OCI-LY7 (cell line): ENCODE results near the gene PHF5A.

ENCODE experiments used
- CTCF ChIP-seq: fragments of 200-600 bp; sonication (generic); conservative IDR thresholded peaks from 2 replicates; pipeline ENCODE4 v1.5.1; 2014; ENCODE audit warnings: mild to moderate bottlenecking, antibody characterized with exemption, low read length, moderate library complexity, mixed read lengths
- EZH2phosphoT487 ChIP-seq: fragments of 200-600 bp; sonication (generic); IDR thresholded peaks from 2 replicates; pipeline ENCODE4 v1.6.1; 2018; ENCODE audit warnings: low read depth, borderline replicate concordance, mild to moderate bottlenecking, mixed run types, antibody characterized with exemption, low read length, moderate library complexity, mixed read lengths

- TF ChIP-seq CTCF (no peak), EZH2phosphoT487 (no peak)
Measured at GRCh38 chr22:41442240-41442792, 26.2 kb downstream of the PHF5A start.
